Pancreas (tissue), 10 donors: ENCODE results near the gene TTLL8. TPM values are rescaled to one million over a fixed set of nuclear protein-coding genes. Genes with fewer than 3 reads are reported as not detected.
A peak's percentile ranks its signal among the peaks of the same experiment; 100 is the strongest.

Experiments used
- ATAC-seq, 4 donors: fragments of 200-7000 bp; cut with Tn5 transposase; one replicate each; pipeline versions ENCODE4 v1.8.0 to v1.9.1; 2020; ENCODE audit warnings: mild to moderate bottlenecking in 4 of 4, moderate library complexity in 4 of 4
- DNase-seq, 6 donors: peaks; one replicate each; pipeline ENCODE4 v3.0.0-alpha.2; 2020
- FAIRE-seq: peaks from 2 replicates; lab custom pipeline; 2012; peaks lifted over from hg19 to GRCh38; lab: Jason Lieb, UNC
- H3K27ac ChIP-seq, 4 donors: fragments of 200-600 bp; sonication (generic); 1 replicate in 3 of 4; 2 replicates in 1 of 4; pipeline versions ENCODE4 v1.5.0 to v1.8.0; 2020
- H3K27me3 ChIP-seq, 4 donors: fragments of 200-600 bp; one replicate each; pipeline ENCODE4 v1.8.0; 2021
- H3K36me3 ChIP-seq, 3 donors: fragments of 200-600 bp; sonication (generic) in 1 of 3; one replicate each; pipeline versions ENCODE4 v1.5.0 to v1.8.0; 2020 to 2021
- H3K4me1 ChIP-seq, 3 donors: fragments of 200-600 bp; one replicate each; pipeline ENCODE4 v1.8.0; 2021
- H3K4me3 ChIP-seq, 4 donors: fragments of 200-600 bp; sonication (generic) in 2 of 4; one replicate each; pipeline versions ENCODE4 v1.5.0 to v1.8.0; 2020 to 2021
- H3K9me3 ChIP-seq, 4 donors: fragments of 200-600 bp; one replicate each; pipeline ENCODE4 v1.8.0; 2021
- CTCF ChIP-seq, 4 donors: fragments of 200-600 bp; sonication (generic) in 3 of 4; IDR thresholded peaks; one replicate each; pipeline versions ENCODE4 v1.5.0 to v1.8.0; 2021; ENCODE audit warnings: antibody characterized with exemption in 4 of 4
- WGBS, 2 donors: extraction: QIAGEN DNeasy Blood & Tissue Kit; methylation state at CpG; one replicate each; pipeline ENCODE4 v1.1.7; 2013; 5-methylcytosine and 5-hydroxymethylcytosine counted together
- intact Hi-C, 3 donors: fragments of 100-400 bp; cut with DNase I; formaldehyde crosslinking; loops; one replicate each; pipeline versions ENCODE4 v1.11.1 to v1.14.2; 2022
- polyA plus RNA-seq, 2 donors: library from polyadenylated mRNA; stranded (reverse); fragments of 200-250 nt; gene quantifications; one replicate each; pipeline ENCODE4 v1.2.3, GENCODE V29; 2013
- total RNA-seq, 6 donors: library from RNA; stranded (reverse); fragmentation: NEBNext Ultra II Directional in 4 of 6; extraction: Animal tissue kit (Norgen Biotek cat#: 25700) in 4 of 6; gene quantifications; one replicate each; pipeline versions ENCODE4 v1.2.1 to v1.2.4, GENCODE V29; 2021 to 2023
- donor health status: healthy with polysubstance abuse.
- donor health status: DM: no; HTN: no; CAD: no; lungs with moderate emphysema.
- donor health status: DM: no; HTN: no; CAD: no.
- donor health status: control.
- donor health status: control.
- donor health status: Bipolar disorder and iron deficiency.
- donor health status: DM: yes; HTN: yes; CAD: no.
- donor health status: DM: no; HTN: no; CAD: no.
- donor health status: DM: no; HTN: no; CAD: no.
- donor health status: DM: yes; HTN: yes; CAD: no.

The TTLL8 gene
- total and polyA plus RNA-seq, 8 donors, result not detected

GRCh38 chr22:50016988-50017700 lies 41.0 kb downstream of the TTLL8 start:
- no peak for TF ChIP-seq CTCF (IDR thresholded peaks at IDR 0.05)
- H3K9me3 ChIP-seq, result no peaks in the 10 kb centered on the region
- peak in 1 of 4 donors; percentile 10 for ATAC-seq
- no peaks in the 10 kb centered on the region for H3K36me3 ChIP-seq
- intact Hi-C loops, result no loop called here
- peaks cover 0 to 11% (median 2%) of the 10 kb centered on the region in 4 donors for H3K27me3 ChIP-seq
- H3K4me3 ChIP-seq, result no peak overlapping the region
- WGBS, 2 donors, result 81 to 86% methylated on average over 21 of the region's 21 CpGs
- no peak overlapping the region for H3K27ac ChIP-seq
- no peak for FAIRE-seq
- DNase-seq, result peak in 3 of 6 donors; percentile 21 to 51 (median 49)
- H3K4me1 ChIP-seq, result no peaks in the 10 kb centered on the region

GRCh38 chr22:50016308-50016987 lies 41.6 kb downstream of the TTLL8 start:
- 86 to 91% methylated on average over 20 of the region's 20 CpGs for WGBS, 2 donors
- intact Hi-C loops, result no loop called here
- no peak for ATAC-seq
- Histone ChIP-seq H3K27me3 (peaks cover 0 to 11% (median 2%) of the 10 kb centered on the region in 4 donors), H3K9me3 (no peaks in the 10 kb centered on the region), H3K27ac (no peak overlapping the region), H3K36me3 (no peaks in the 10 kb centered on the region), H3K4me3 (no peak overlapping the region), H3K4me1 (no peaks in the 10 kb centered on the region)
- FAIRE-seq, result no peak
- no peak for TF ChIP-seq CTCF (IDR thresholded peaks at IDR 0.05)
- peak in 3 of 6 donors; percentile 27 to 61 (median 48) for DNase-seq

- 41 to 47% methylated on average over 25 to 30 of the region's 30 CpGs for WGBS, 2 donors
- intact Hi-C loops, result no loop called here
- TF ChIP-seq CTCF (IDR thresholded peaks at IDR 0.05), result no peak
- no peaks in the 10 kb centered on the region for H3K36me3 ChIP-seq
- no peak overlapping the region for H3K4me3 ChIP-seq
- ATAC-seq (no peak), FAIRE-seq (no peak), DNase-seq (peak in 3 of 6 donors; percentile 26 to 71 (median 53))
- no peak overlapping the region for H3K27ac ChIP-seq
- H3K4me1 ChIP-seq, result no peaks in the 10 kb centered on the region
- H3K9me3 ChIP-seq, result no peaks in the 10 kb centered on the region
- H3K27me3 ChIP-seq, result peaks cover 0 to 11% (median 2%) of the 10 kb centered on the region in 4 donors
These were observed 42.4 kb downstream of the TTLL8 start for GRCh38 chr22:50015451-50016307.

- no peak for TF ChIP-seq CTCF (IDR thresholded peaks at IDR 0.05)
- 3 to 5% methylated on average over 72 to 91 of the region's 91 CpGs for WGBS, 2 donors
- no peaks in the 10 kb centered on the region for H3K9me3 ChIP-seq
- H3K36me3 ChIP-seq, result no peaks in the 10 kb centered on the region
- no peaks in the 10 kb centered on the region for H3K4me1 ChIP-seq
- intact Hi-C loops, result no loop called here
- H3K4me3 ChIP-seq, result peak overlapping the region in 1 of 4 donors; percentile 17
- peaks cover 0 to 17% (median 4%) of the 10 kb centered on the region in 4 donors for H3K27me3 ChIP-seq
- peak in 2 of 4 donors; percentile 28 to 37 for ATAC-seq
- FAIRE-seq, result no peak
- H3K27ac ChIP-seq, result no peak overlapping the region
- peak in 2 of 6 donors; percentile 57 to 64 for DNase-seq
These were observed 43.3 kb downstream of the TTLL8 start for GRCh38 chr22:50014655-50015401.
